HCT116 (cell line): Measurements from ENCODE around the gene ATP8A2. TPM values are rescaled to one million over a fixed set of nuclear protein-coding genes. Genes with fewer than 3 reads are reported as not detected.
"Not testable (repeated sequence)": the region's sequence is repeated elsewhere in the genome, so short reads cannot be mapped to it uniquely, and the experiment has no call there.

Experiments
- ATAC-seq: fragments of 200-7000 bp; cut with Tn5 transposase; 2 replicates; pipeline ENCODE4 v1.9.1; 2020; ENCODE audit warnings: mild to moderate bottlenecking, moderate library complexity
- BruUV-seq: library from RNA; stranded (reverse); fragments of 400-500 nt; replicated peaks from 2 replicates; lab custom pipeline; 2021; lab: Mats Ljungman, UMichigan
- CTCF ChIA-PET: fragments of 300-600 bp; sonication (Branson Sonifier 250); formaldehyde crosslinking; loops from one replicate; lab custom pipeline; 2021; ENCODE audit warnings: antibody characterized with exemption; lab: Charles Lee
- POLR2A ChIA-PET: fragments of 300-600, 350-600 bp; sonication (Branson Sonifier 250); formaldehyde crosslinking; loops from one replicate; lab custom pipeline; 2021; ENCODE audit warnings: antibody characterized with exemption; lab: Charles Lee
- RAD21 ChIA-PET, 2 experiments: fragments of 300-600 bp; sonication (Branson Sonifier 250); formaldehyde crosslinking; loops; one replicate each; lab custom pipeline; 2023; ENCODE audit warnings: low total read pairs in 2 of 2; ENCODE audit not compliant: uncharacterized antibody in 2 of 2, unreplicated experiment in 2 of 2, low non-redundant PET in 1 of 2; lab: Charles Lee
- DNase-seq: peaks from one replicate; pipeline ENCODE4 v3.0.0-alpha.2; 2010; ENCODE audit warnings: low read depth, low spot score
- H2AFZ ChIP-seq: fragments of 200-600 bp; shearing (Covaris generic), sonication (generic); 2 replicates; pipeline ENCODE4 v1.6.1; 2017; ENCODE audit warnings: low read depth, mixed run types, mixed read lengths, antibody characterized with exemption, low read length; ENCODE audit not compliant: poor library complexity, severe bottlenecking
- H3K27ac ChIP-seq: 2 replicates; pipeline ENCODE4 v1.5.1; 2012; ENCODE audit warnings: low read depth, low read length
- H3K27me3 ChIP-seq: fragments of 200-600 bp; sonication (generic); 2 replicates; pipeline ENCODE4 v1.6.1; 2016; ENCODE audit warnings: mixed run types, low read length, mixed read lengths; ENCODE audit not compliant: insufficient read depth
- H3K36me3 ChIP-seq, 2 experiments: fragments of 200-500 bp in 1 of 2; fragments of 200-600 bp in 1 of 2; sonication (Bioruptor generic) in 1 of 2; sonication (generic) in 1 of 2; 2 replicates each; pipeline versions ENCODE4 v1.5.1 to v1.6.1; 2014 to 2016; ENCODE audit warnings: low read length in 2 of 2, inconsistent platforms in 1 of 2, mixed read lengths in 1 of 2, mixed run types in 1 of 2; ENCODE audit not compliant: insufficient read depth in 2 of 2, control insufficient read depth in 1 of 2
- H3K4me1 ChIP-seq, 2 experiments: fragments of 200-600 bp in 1 of 2; sonication (generic) in 1 of 2; 2 replicates each; pipeline versions ENCODE4 v1.5.1 to v1.6.1; 2012 to 2017; ENCODE audit warnings: low read length in 2 of 2, inconsistent platforms in 1 of 2, mild to moderate bottlenecking in 1 of 2, mixed read lengths in 1 of 2, mixed run types in 1 of 2, moderate library complexity in 1 of 2; ENCODE audit not compliant: insufficient read depth in 2 of 2, control insufficient read depth in 1 of 2
- H3K4me2 ChIP-seq: fragments of 200-600 bp; sonication (generic); 2 replicates; pipeline ENCODE4 v1.6.1; 2017; ENCODE audit warnings: mixed run types, low read length, mixed read lengths
- H3K4me3 ChIP-seq, 2 experiments: fragments of 200-600 bp in 1 of 2; sonication (generic) in 1 of 2; replicated peaks in 1 of 2; 2 replicates each; pipeline ENCODE4 v1.5.1; 2011 to 2016; ENCODE audit warnings: low read length in 2 of 2, control low read depth in 1 of 2, low read depth in 1 of 2, mild to moderate bottlenecking in 1 of 2, mixed read lengths in 1 of 2, mixed run types in 1 of 2
- H3K79me2 ChIP-seq: fragments of 200-600 bp; sonication (generic); 2 replicates; pipeline ENCODE4 v1.6.1; 2017; ENCODE audit warnings: mild to moderate bottlenecking, mixed run types, low read length, moderate library complexity, mixed read lengths; ENCODE audit not compliant: insufficient read depth
- H3K9ac ChIP-seq: fragments of 200-600 bp; sonication (generic); 2 replicates; pipeline ENCODE4 v1.6.1; 2016; ENCODE audit warnings: low read length, mixed read lengths
- H3K9me2 ChIP-seq: fragments of 200-600 bp; sonication (generic), shearing (Covaris generic); 2 replicates; pipeline ENCODE4 v1.6.1; 2017; ENCODE audit warnings: mixed run types, mild to moderate bottlenecking, moderate library complexity; ENCODE audit not compliant: insufficient read depth
- H3K9me3 ChIP-seq, 2 experiments: fragments of 200-500 bp in 1 of 2; fragments of 200-600 bp in 1 of 2; sonication (Bioruptor generic) in 1 of 2; sonication (generic) in 1 of 2; 2 replicates each; pipeline ENCODE4 v1.6.1; 2014 to 2017; ENCODE audit warnings: low read length in 2 of 2, mixed read lengths in 2 of 2, inconsistent platforms in 1 of 2, low read depth in 1 of 2, mild to moderate bottlenecking in 1 of 2, mixed run types in 1 of 2, moderate library complexity in 1 of 2; ENCODE audit not compliant: control insufficient read depth in 1 of 2, insufficient read depth in 1 of 2
- H4K20me1 ChIP-seq: fragments of 200-600 bp; sonication (generic), shearing (Covaris generic); 2 replicates; pipeline ENCODE4 v1.6.1; 2017; ENCODE audit warnings: mixed run types, mild to moderate bottlenecking, moderate library complexity; ENCODE audit not compliant: insufficient read depth
- CBX3 ChIP-seq: IDR thresholded peaks from 2 replicates; pipeline ENCODE4 v1.6.1; 2012; ENCODE audit warnings: low read depth
- ELF1 ChIP-seq: IDR thresholded peaks from 2 replicates; pipeline ENCODE4 v1.6.1; 2012; ENCODE audit warnings: low read depth, borderline replicate concordance
- EZH2 ChIP-seq: fragments of 200-600 bp; sonication (generic); IDR thresholded peaks from 2 replicates; pipeline ENCODE4 v1.6.1; 2017; ENCODE audit warnings: antibody characterized with exemption, mixed run types
- EZH2phosphoT487 ChIP-seq: fragments of 200-600 bp; IDR thresholded peaks from 2 replicates; pipeline ENCODE4 v1.6.1; 2018; ENCODE audit warnings: antibody characterized with exemption, borderline replicate concordance
- MAX ChIP-seq: IDR thresholded peaks from 2 replicates; pipeline ENCODE4 v1.6.1; 2012
- POLR2A ChIP-seq: IDR thresholded peaks from 2 replicates; pipeline ENCODE4 v1.7.0; 2011; ENCODE audit warnings: borderline replicate concordance; ENCODE audit not compliant: insufficient read depth, insufficient read length; ENCODE audit errors: extremely low read depth
- SIN3A ChIP-seq: IDR thresholded peaks from 2 replicates; pipeline ENCODE4 v1.6.1; 2012; ENCODE audit warnings: low read depth
- TCF7L2 ChIP-seq: IDR thresholded peaks from 2 replicates; pipeline ENCODE4 v1.7.0; 2011; ENCODE audit warnings: borderline replicate concordance, inconsistent platforms; ENCODE audit not compliant: insufficient read depth, insufficient read length; ENCODE audit errors: extremely low read depth
- ZBTB33 ChIP-seq: IDR thresholded peaks from 2 replicates; pipeline ENCODE4 v1.6.1; 2011; ENCODE audit warnings: mild to moderate bottlenecking, low read length, moderate library complexity; ENCODE audit not compliant: insufficient replicate concordance; ENCODE audit errors: extremely low read depth
- intact Hi-C: fragments of 100-400 bp; cut with micrococcal nuclease; formaldehyde crosslinking; loops from 2 replicates; pipeline ENCODE4 v1.10.0; 2022
- total RNA-seq: library from RNA; stranded (reverse); gene quantifications from one replicate; pipeline ENCODE4 v1.2.1, GENCODE V29; 2021; ENCODE audit not compliant: unreplicated experiment

ATP8A2 gene
- total RNA-seq, 1 experiment from 2014 or later, result not detected

- TF ChIP-seq CBX3 (no peak), EZH2 (no peak), TCF7L2 (no peak), ELF1 (no peak), MAX (no peak), EZH2phosphoT487 (no peak), ZBTB33 (no peak), SIN3A (no peak), POLR2A (no peak)
- TF ChIP-seq, all 23 proteins: peak for 0
Measured at GRCh38 chr13:25541434-25542123, 169.8 kb downstream of the ATP8A2 start (continued).

GRCh38 chr13:25548991-25549390 lies 177.2 kb downstream of the ATP8A2 start:
- H3K9ac ChIP-seq, POLR2A ChIA-PET, BruUV-seq, H3K4me3 ChIP-seq, H3K27ac ChIP-seq, intact Hi-C loops, ATAC-seq, H3K9me3 ChIP-seq, H3K4me2 ChIP-seq, DNase-seq, H3K79me2 ChIP-seq, CTCF ChIA-PET, H3K36me3 ChIP-seq, H4K20me1 ChIP-seq, H3K9me2 ChIP-seq, H3K4me1 ChIP-seq, RAD21 ChIA-PET, H2AFZ ChIP-seq: not testable (repeated sequence)
- peaks cover 36% of the 10 kb centered on the region for H3K27me3 ChIP-seq
